SU-DHL-6 (cell line): Measurements from ENCODE around the gene MTMR3.

Source experiments
- CTCF ChIP-seq: fragments of 200-600 bp; sonication (generic); IDR thresholded peaks from one replicate; pipeline ENCODE4 v1.5.1; 2017; ENCODE audit warnings: antibody characterized with exemption, mild to moderate bottlenecking, low read length, moderate library complexity; ENCODE audit not compliant: insufficient read depth, poor library complexity, severe bottlenecking
- EZH2phosphoT487 ChIP-seq: fragments of 200-600 bp; sonication (generic), shearing (Covaris generic); conservative IDR thresholded peaks from 2 replicates; pipeline ENCODE4 v1.6.1; 2018; ENCODE audit warnings: mild to moderate bottlenecking, antibody characterized with exemption, low read length, moderate library complexity, mixed read lengths

GRCh38 chr22:30038219-30038618 is 155.2 kb downstream of the MTMR3 start:
- TF ChIP-seq CTCF (no peak), EZH2phosphoT487 (no peak)
